A673 (cell line): ENCODE data around the gene LOC101059915.
"Not testable (repeated sequence)": the region's sequence is repeated elsewhere in the genome, so short reads cannot be mapped to it uniquely, and the experiment has no call there.

Source experiments
- BruUV-seq: library from RNA; stranded (reverse); fragments of 400-500 nt; replicated peaks from 2 replicates; lab custom pipeline; 2021; lab: Mats Ljungman, UMichigan
- CTCF ChIA-PET: fragments of 300-600 bp; sonication (Branson Sonifier 250); formaldehyde crosslinking; loops from one replicate; lab custom pipeline; 2022; ENCODE audit warnings: antibody characterized with exemption; lab: Charles Lee
- POLR2A ChIA-PET: fragments of 300-600 bp; sonication (Branson Sonifier 250); formaldehyde crosslinking; loops from one replicate; lab custom pipeline; 2022; ENCODE audit warnings: antibody characterized with exemption; ENCODE audit not compliant: low non-redundant PET; lab: Charles Lee
- DNase-seq: peaks from one replicate; pipeline ENCODE4 v3.0.0-alpha.2; 2015; ENCODE audit warnings: low spot score
- H3K27ac ChIP-seq: fragments of 200-600 bp; sonication (generic); 2 replicates; pipeline ENCODE4 v1.5.1; 2016; ENCODE audit warnings: mixed run types, low read depth, mild to moderate bottlenecking, mixed read lengths, antibody characterized with exemption, low read length; ENCODE audit not compliant: poor library complexity, severe bottlenecking
- H3K27me3 ChIP-seq: fragments of 200-600 bp; sonication (generic); replicated peaks from 2 replicates; pipeline ENCODE4 v1.6.1; 2017; ENCODE audit warnings: mixed run types, low read depth, mild to moderate bottlenecking, mixed read lengths, antibody characterized with exemption, low read length; ENCODE audit not compliant: insufficient read depth, poor library complexity
- H3K36me3 ChIP-seq: fragments of 200-600 bp; sonication (generic); 2 replicates; pipeline ENCODE4 v1.6.1; 2016; ENCODE audit warnings: mixed run types, mild to moderate bottlenecking, mixed read lengths, antibody characterized with exemption, low read length; ENCODE audit not compliant: insufficient read depth, poor library complexity, severe bottlenecking
- H3K4me1 ChIP-seq: fragments of 200-600 bp; sonication (generic); 2 replicates; pipeline ENCODE4 v1.6.1; 2017; ENCODE audit warnings: mixed run types, mild to moderate bottlenecking, mixed read lengths, antibody characterized with exemption, low read length; ENCODE audit not compliant: insufficient read depth, poor library complexity, severe bottlenecking
- H3K4me3 ChIP-seq: fragments of 200-600 bp; sonication (generic); 2 replicates; pipeline ENCODE4 v1.5.1; 2016; ENCODE audit warnings: low read depth, mixed run types, mild to moderate bottlenecking, mixed read lengths, low read length; ENCODE audit not compliant: poor library complexity, severe bottlenecking
- H3K9me3 ChIP-seq: fragments of 200-600 bp; sonication (generic); 2 replicates; pipeline ENCODE4 v1.6.1; 2016; ENCODE audit warnings: mixed run types, low read depth, mild to moderate bottlenecking, mixed read lengths, antibody characterized with exemption, low read length; ENCODE audit not compliant: poor library complexity, severe bottlenecking
- intact Hi-C: fragments of 100-400 bp; cut with micrococcal nuclease; formaldehyde crosslinking; loops from one replicate; pipeline ENCODE4 v1.10.0; 2022; ENCODE audit not compliant: unreplicated experiment

Gene LOC101059915

GRCh38 chrX:71702853-71703252 lies 35.5 kb downstream of the LOC101059915 start:
- H3K36me3 ChIP-seq, intact Hi-C loops, H3K4me1 ChIP-seq, H3K27me3 ChIP-seq, BruUV-seq, H3K4me3 ChIP-seq, DNase-seq, H3K27ac ChIP-seq, CTCF ChIA-PET, POLR2A ChIA-PET, H3K9me3 ChIP-seq: not testable (repeated sequence)

- H3K9me3 ChIP-seq, H3K27me3 ChIP-seq, DNase-seq, intact Hi-C loops, H3K27ac ChIP-seq, H3K4me1 ChIP-seq, BruUV-seq, H3K36me3 ChIP-seq, CTCF ChIA-PET, H3K4me3 ChIP-seq, POLR2A ChIA-PET: not testable (repeated sequence)
These were observed 46.7 kb downstream of the LOC101059915 start for GRCh38 chrX:71714064-71714463.

- H3K4me3 ChIP-seq, POLR2A ChIA-PET, DNase-seq, BruUV-seq, H3K27ac ChIP-seq, CTCF ChIA-PET, intact Hi-C loops, H3K9me3 ChIP-seq, H3K36me3 ChIP-seq, H3K4me1 ChIP-seq, H3K27me3 ChIP-seq: not testable (repeated sequence)
These were observed 48.2 kb downstream of the LOC101059915 start for GRCh38 chrX:71715551-71715950.

- H3K36me3 ChIP-seq, POLR2A ChIA-PET, CTCF ChIA-PET, H3K9me3 ChIP-seq, BruUV-seq, DNase-seq, H3K27me3 ChIP-seq, H3K4me1 ChIP-seq, intact Hi-C loops, H3K4me3 ChIP-seq, H3K27ac ChIP-seq: not testable (repeated sequence)
These were observed 49.0 kb downstream of the LOC101059915 start for GRCh38 chrX:71716323-71716722.

DNA sequence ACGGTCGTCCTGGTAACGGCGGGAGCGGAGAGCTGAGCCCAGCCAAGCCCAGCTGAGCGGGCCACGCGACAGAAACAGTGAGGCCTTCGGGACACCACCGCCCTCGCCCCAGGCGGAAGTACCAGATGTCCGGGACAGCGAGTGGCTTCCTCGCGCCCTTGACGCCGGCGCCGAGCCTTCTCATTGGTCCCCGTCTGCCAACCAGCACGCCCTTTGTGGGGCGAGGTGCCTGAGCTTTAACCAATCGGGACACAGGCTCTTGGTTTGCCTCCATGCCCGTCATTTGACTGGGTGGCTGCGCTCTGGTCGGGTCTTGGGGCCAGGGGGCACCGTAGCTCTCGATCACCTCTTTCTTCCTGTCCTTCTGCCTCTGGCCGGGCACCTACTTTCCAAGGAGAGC lies 50.8 kb downstream of the LOC101059915 start, which contains the start of gene CXorf49:
CXorf49 (minus strand) TSS at position 101 of the 400 bp plus-strand sequence. CDS start 134 bp downstream, outside the sequence.
- H3K4me1 ChIP-seq, DNase-seq, CTCF ChIA-PET, H3K4me3 ChIP-seq, H3K36me3 ChIP-seq, H3K9me3 ChIP-seq, intact Hi-C loops, BruUV-seq, H3K27me3 ChIP-seq, H3K27ac ChIP-seq, POLR2A ChIA-PET: not testable (repeated sequence)

DNA sequence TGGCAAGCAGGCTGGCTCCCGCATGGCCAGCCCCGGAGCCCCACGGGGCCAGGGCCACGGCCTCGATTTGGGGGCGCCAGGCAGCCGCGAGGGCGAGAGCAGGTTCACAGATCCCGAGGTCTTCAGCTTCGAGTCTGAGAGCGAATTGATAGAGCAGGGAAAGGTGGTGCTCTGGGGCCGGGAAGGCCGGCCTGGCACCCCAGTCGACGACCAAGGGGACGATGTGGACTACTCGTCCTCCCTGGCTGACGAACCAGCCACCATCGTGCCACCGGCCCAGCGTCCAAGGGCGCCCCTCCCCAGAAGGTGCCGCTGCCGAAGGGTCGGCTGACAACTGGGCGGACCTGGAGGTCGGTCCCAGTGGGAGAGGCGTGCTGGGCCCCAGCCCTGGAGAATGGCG lies 51.8 kb downstream of the LOC101059915 start:
- CTCF ChIA-PET, POLR2A ChIA-PET, H3K36me3 ChIP-seq, H3K4me1 ChIP-seq, H3K27me3 ChIP-seq, DNase-seq, H3K9me3 ChIP-seq, intact Hi-C loops, H3K27ac ChIP-seq, H3K4me3 ChIP-seq, BruUV-seq: not testable (repeated sequence)

DNA sequence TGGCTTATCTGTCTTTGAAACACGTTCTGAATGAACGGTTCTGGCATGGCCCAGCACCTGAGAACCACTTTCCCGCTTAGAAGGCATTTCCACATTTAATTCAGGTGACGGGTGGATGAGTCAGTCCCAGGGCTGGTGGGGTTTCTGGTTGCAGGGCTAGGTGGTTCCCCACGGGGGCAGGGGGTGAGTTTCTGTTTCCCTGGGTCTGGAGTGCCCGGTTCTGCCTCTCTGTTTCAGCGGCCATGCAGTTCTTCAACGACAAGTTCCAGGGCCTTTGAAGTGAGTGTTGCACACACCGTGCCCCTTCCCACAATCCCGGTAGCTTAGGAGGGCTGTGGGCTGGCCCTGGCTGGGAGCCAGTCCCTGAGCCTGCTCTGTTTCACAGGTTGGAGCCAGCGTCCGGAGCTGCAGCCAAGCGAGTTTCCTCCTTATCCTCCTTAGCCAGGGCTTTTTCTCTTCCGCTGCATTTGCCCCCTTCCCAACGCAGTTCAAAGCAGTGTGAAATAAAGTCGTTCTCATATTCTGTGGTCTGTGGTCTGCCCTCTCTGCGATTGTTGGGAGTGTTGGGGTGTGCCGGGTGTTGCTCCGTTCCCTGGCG lies 53.0 kb downstream of the LOC101059915 start:
- intact Hi-C loops, H3K4me3 ChIP-seq, H3K36me3 ChIP-seq, BruUV-seq, DNase-seq, H3K4me1 ChIP-seq, H3K27me3 ChIP-seq, CTCF ChIA-PET, H3K9me3 ChIP-seq, H3K27ac ChIP-seq, POLR2A ChIA-PET: not testable (repeated sequence)
